GM19455 (cell line): ENCODE data around the gene PLEKHG4B.
"Not testable (repeated sequence)": the region's sequence is repeated elsewhere in the genome, so short reads cannot be mapped to it uniquely, and the experiment has no call there.

Experiments
- ATAC-seq: cut with Tn5 transposase; IDR thresholded peaks from one replicate; pipeline ENCODE4 v1.9.1; 2021; ENCODE audit not compliant: unreplicated experiment

PLEKHG4B gene

GRCh38 chr5:91556-92263, at the start of gene PLEKHG4B:
Gene PLEKHG4B, plus strand, starts transcription at chr5:92168. Its CDS starts 64 bp downstream, at chr5:92232.
- ATAC-seq = no peak

- no peak for ATAC-seq
These were observed 49.7 kb upstream of the PLEKHG4B start for GRCh38 chr5:42250-42649.

DNA sequence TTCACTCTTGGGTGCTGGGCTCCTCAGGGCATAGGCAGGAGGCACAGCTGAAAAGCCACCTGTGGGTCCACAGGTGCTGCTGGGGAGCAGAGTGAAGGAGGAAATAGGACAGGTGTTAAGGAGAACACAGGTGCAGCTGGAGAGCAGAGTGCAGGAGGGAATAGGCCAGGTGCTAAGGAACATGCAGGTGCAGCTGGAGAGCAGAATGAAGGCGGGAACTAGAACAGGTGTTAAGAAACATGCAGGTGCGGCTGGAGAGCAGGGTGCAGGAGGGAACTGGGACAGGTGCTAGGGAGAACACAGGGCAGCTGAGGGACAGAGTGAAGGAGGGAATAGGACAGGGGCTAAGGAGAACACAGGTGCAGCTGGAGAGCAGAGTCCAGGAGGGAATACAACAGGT, 43.8 kb upstream of the PLEKHG4B start:
- ATAC-seq = no peak

- not testable (repeated sequence) for ATAC-seq
These were observed 42.4 kb upstream of the PLEKHG4B start for GRCh38 chr5:49530-49929.

DNA sequence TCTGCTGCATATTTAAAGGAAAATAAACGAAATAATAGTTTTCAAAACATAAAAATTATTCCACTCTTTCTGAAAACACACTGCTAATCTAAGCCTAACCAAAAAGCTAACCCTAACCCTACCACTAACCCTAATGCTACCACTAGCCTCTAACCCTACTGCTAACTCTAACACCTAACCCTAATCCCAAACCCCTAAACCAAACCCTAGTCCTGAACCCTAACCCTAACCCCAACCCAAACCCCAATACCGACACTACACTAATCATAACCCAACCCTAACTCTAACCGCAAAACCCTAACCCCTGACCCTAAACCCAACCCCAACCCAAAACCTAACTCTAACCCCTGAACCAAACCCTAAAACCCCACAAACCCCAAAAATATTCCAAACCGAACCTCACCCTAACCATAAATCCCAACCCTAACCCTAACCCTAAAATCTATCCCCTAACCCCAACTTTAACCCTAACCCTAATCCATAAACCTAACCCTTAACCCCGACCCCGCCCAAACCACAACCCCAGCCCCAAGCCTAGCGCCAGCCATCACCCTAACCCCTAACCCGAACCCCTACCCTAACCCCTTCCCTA, 41.9 kb upstream of the PLEKHG4B start:
- ATAC-seq = no peak

- ATAC-seq = no peak
These were observed 41.1 kb upstream of the PLEKHG4B start for GRCh38 chr5:50724-51499.

DNA sequence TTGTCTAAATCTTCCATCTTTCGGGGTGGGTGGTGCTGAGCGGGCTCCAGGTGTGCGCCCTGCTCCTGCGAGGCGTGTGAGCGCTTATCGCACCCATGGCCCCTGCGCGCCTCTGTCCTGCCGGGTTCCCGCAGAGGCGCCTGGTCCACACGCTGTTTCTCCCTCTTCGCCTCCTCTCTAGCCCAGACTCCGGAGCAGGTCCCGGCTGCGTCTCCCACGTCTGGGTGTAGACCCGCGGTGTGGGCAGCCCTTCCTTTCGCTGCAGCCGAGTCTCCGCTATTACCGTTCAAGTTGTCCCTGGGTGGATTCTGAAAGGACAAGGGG, 40.5 kb upstream of the PLEKHG4B start:
- ATAC-seq = no peak

DNA sequence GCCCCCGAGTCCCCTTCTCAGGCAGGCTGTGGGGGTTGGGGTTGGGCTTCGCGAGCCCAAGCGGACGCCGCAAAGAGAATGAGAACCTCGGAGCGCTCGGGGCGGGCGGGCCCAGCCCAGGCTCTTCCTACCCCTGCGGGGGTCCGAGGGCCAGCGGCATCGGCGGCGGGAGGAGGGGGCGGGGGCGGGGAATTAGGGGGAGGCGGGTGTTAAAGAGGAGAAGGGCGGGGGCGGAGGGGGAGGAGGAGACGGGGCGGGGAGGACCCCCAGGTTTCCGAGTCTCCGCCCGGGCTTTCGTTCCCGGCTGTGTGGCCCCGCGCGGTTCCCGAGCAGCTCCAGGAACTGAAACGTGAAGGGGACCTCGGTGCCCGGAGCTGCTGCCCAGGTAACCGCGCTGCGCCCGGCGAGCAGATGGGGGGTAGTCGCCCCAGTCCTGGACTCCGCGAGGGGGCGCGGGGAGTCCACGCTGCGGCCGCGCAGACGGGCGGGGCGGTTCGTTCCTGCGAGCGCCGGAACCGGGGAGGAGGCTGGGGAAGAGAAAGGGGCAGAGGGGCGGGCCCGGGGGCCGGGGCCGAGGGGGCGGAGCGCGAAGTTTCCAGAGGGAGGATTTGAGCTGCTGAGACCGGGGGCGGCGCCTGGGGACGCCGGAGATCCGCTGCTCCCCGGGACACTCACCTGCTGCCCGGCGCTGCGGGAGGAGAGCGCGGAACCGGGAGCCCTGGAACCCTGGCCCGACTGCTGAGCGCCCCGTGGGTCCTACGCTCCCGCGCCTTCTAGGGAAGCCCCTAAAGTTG, 38.4 kb upstream of the PLEKHG4B start:
- ATAC-seq = no peak

GRCh38 chr5:54175-54730, 37.7 kb upstream of the PLEKHG4B start:
- ATAC-seq = no peak

DNA sequence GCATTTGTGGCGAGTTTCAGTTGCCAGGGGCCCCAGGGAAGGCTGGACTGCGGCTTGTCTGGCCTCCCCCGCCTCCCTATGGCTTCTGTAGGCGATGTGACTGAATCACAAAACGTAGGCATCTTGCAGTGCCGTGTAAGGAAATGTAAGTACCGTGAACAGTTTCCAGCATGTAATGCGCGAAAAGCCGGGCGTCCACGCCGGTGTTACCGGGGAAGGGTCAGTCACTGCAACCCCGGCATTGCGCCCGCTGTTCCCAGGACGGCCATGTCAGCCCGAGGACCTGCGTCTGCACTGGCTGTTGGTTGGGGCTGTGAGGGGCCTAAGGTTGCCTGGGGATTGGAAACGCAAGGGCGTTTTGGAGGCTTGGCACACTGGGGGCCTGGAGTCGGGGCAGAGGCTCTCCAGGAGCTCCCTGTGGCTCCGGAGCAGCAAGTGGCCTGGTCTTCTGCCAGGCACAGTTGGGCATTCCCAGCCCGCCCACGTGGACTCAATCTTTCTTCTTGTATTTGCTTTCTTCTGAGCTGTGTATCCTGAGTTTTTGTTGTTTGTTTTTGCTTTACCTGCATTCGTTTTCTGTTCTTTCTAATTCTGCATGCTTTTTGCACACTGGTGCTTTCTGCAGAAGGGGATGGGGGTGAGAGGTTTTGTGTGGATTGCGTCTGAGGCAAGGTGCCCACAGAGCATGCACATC, 36.9 kb upstream of the PLEKHG4B start:
- ATAC-seq = no peak

DNA sequence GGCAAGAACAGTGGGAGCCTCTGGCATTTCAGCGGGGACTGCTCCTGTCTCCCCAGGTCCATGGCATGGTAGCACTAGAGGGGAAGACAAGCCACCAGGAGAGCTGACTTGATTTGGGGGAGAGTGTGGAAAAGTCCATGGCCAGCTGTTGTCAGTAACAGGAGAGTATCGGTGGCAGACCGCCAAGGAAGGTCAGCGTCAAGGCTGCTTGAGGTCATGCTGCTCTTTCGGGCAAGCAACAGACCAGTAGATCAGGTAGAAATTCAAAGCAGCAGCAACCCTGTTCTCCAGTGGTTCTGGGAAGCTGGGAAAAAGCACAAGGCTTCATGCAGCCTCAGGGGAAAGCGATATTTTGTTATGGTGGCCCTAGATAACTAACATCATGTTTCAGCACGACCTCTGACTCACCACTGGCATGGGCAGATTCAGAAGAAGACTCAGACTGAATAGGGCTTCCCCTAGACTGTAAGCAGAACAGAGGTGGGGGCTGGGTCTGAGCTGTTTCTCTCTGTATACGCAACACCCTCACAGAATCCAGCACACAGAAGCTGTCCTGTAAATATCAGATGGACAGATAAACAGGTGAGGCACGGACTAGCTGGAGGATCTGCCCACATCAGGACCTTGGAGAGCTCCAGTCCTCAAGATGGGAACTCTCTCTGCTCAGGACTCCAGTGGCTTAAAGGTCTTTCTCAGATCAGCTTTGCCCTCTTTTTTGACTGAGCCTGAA, 35.2 kb upstream of the PLEKHG4B start:
- no peak for ATAC-seq

DNA sequence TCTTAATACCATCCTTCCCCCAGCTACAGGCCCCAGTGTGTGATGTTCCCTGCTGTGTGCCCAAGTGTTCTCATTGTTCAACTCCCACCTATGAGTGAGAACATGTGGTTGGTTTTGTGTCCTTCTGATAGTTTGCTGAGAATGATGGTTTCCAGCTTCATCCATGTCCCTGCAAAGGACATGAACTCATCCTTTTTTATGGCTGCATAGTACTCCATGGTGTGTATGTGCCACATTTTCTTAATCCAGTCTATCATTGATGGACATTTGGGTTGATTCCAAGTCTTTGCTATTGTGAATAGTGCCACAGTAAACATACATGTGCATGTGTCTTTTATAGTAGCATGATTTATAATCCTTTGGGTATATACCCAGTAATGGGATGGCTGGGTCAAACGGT, 31.7 kb upstream of the PLEKHG4B start:
- not testable (repeated sequence) for ATAC-seq

DNA sequence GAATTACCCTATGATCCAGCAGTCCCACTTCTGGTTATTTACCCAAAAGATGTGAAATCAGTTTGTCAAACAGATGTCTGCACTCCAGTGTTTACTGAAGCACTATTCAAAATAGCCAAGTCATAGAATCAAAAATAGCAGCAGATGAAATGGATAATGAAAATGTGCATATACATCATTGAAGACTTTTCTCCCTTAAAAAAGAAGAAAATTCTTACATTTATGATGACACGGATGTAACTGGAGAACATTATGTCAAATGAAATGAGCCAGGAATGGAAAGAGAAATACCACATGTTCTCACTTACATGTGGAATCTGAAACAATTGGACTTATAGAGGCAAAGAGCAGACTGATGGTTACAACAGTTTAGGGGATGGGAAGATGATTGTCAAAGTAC, 21.5 kb upstream of the PLEKHG4B start:
- no peak for ATAC-seq

DNA sequence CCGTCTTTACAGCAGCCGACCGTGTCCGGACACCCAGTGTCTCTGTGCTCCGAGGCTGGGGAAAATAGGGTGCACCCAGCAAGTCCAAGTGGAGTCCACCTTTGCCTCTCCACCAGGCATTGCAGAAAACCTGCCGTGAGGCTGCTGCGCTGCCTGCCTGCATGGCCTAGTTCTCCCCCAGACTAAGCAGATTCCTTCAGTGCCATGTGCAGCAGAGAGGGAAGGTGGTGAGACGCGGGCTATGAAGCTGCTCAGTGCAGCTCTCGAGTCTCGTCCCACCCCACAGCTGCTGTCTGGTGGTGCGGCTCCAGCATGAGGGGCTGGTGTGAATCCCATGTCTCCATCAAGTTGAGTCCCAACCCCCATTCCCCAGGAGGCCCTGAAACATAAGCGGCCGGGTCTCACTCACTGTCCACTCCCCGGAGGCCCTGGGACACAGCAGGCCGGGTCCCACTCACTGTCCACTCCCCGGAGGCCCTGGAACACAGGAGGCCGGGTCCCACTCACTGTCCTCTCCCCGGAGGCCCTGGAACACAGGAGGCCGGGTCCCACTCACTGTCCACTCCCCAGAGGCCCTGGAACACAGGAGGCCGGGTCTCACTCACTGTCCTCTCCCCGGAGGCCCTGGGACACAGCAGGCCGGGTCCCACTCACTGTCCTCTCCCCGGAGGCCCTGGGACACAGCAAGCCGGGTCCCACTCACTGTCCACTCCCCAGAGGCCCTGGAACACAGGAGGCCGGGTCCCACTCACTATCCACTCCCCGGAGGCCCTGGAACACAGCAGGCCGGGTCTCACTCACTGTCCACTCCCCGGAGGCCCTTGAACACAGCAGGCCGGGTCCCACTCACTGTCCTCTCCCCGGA, 19.4 kb upstream of the PLEKHG4B start:
- not testable (repeated sequence) for ATAC-seq

DNA sequence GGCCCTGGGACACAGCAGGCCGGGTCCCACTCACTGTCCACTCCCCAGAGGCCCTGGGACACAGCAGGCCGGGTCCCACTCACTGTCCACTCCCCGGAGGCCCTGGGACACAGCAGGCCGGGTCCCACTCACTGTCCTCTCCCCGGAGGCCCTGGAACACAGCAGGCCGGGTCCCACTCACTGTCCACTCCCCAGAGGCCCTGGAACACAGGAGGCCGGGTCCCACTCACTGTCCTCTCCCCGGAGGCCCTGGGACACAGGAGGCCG, 18.9 kb upstream of the PLEKHG4B start:
- not testable (repeated sequence) for ATAC-seq

- ATAC-seq = no peak
These were observed 18.0 kb upstream of the PLEKHG4B start for GRCh38 chr5:73768-74502.

- ATAC-seq = no peak
These were observed 17.4 kb upstream of the PLEKHG4B start for GRCh38 chr5:74503-75109.
